Keratinocyte (primary cell): ENCODE data around the gene SGIP1.

Experiments
- EZH2 ChIP-seq: IDR thresholded peaks from one replicate; pipeline ENCODE4 v1.6.1; 2012; ENCODE audit warnings: inconsistent platforms, mild to moderate bottlenecking, low read length, moderate library complexity
- TF ChIP-seq, protein P1 (sequence below), 3 experiments: IDR thresholded peaks in 1 of 3; conservative IDR thresholded peaks in 1 of 3; optimal IDR thresholded peaks in 1 of 3; 2 replicates in 2 of 3; 3 replicates in 1 of 3; pipeline versions ENCODE3 to v1.5.1; 2011; ENCODE audit warnings: low read length in 3 of 3, mild to moderate bottlenecking in 3 of 3, moderate library complexity in 2 of 3, control low read depth in 1 of 3, inconsistent platforms in 1 of 3; ENCODE audit not compliant: insufficient read depth in 2 of 3; ENCODE audit errors: extremely low read depth in 1 of 3

DNA sequence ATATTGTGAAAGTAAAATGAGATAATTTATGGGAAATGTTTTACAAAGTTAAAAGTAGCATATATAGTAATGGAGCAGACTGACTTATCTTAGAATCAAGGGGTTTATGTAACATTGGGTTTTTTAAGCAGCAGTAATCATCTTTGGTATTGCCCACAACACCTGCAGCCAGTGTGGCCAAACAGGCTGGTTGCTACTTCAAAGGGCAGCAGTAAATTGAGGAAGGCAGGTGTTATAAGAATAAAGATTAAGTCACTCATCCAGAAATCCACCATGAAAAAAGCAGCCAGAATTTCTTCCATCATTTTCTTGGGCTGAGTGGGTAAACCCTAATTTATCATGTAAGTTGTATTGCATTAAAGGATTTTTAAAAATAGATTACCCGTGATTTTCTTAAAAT lies 235.0 kb downstream of the SGIP1 start:
- TF ChIP-seq, protein P1, sequence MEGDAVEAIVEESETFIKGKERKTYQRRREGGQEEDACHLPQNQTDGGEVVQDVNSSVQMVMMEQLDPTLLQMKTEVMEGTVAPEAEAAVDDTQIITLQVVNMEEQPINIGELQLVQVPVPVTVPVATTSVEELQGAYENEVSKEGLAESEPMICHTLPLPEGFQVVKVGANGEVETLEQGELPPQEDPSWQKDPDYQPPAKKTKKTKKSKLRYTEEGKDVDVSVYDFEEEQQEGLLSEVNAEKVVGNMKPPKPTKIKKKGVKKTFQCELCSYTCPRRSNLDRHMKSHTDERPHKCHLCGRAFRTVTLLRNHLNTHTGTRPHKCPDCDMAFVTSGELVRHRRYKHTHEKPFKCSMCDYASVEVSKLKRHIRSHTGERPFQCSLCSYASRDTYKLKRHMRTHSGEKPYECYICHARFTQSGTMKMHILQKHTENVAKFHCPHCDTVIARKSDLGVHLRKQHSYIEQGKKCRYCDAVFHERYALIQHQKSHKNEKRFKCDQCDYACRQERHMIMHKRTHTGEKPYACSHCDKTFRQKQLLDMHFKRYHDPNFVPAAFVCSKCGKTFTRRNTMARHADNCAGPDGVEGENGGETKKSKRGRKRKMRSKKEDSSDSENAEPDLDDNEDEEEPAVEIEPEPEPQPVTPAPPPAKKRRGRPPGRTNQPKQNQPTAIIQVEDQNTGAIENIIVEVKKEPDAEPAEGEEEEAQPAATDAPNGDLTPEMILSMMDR (optimal IDR thresholded peaks at IDR 0.05 in 1 of 3, IDR thresholded peaks at IDR 0.05 in 1 of 3, conservative IDR thresholded peaks at IDR 0.05 in 1 of 3; ENCODE audit: extremely low read depth in 1 of 3, insufficient read depth in 2 of 3, low read length in 3 of 3), result no peak
- no peak for TF ChIP-seq EZH2
